Activated T-cell treated with anti-CD3 and anti-CD28 coated beads, Interleukin-2, amount 50 U/mL, for 24 hours (primary cell): ENCODE results near the gene RNF214.

Experiments used
- DNase-seq: peaks from one replicate; pipeline ENCODE4 v3.0.0-alpha.2; 2020
- H3K27ac Mint-ChIP-seq: 2 replicates; pipeline ENCODE4 v1.8.0; 2020; ENCODE audit warnings: mild to moderate bottlenecking, mixed read lengths
- H3K27me3 Mint-ChIP-seq: 2 replicates; pipeline ENCODE4 v1.8.0; 2020; ENCODE audit warnings: mixed read lengths
- H3K36me3 Mint-ChIP-seq: 2 replicates; pipeline ENCODE4 v1.8.0; 2020; ENCODE audit warnings: low read depth, mixed read lengths
- H3K4me1 Mint-ChIP-seq: 2 replicates; pipeline ENCODE4 v1.8.0; 2020; ENCODE audit warnings: low read depth, mixed read lengths
- H3K4me3 Mint-ChIP-seq: 2 replicates; pipeline ENCODE4 v1.8.0; 2020; ENCODE audit warnings: mild to moderate bottlenecking, moderate library complexity, mixed read lengths
- H3K9me3 Mint-ChIP-seq: 2 replicates; pipeline ENCODE4 v1.8.0; 2020; ENCODE audit warnings: mixed read lengths

Gene RNF214

GRCh38 chr11:117193130-117194020 lies 39.1 kb upstream of the RNF214 start:
- Mint-ChIP-seq H3K27me3 (no peaks in the 10 kb centered on the region), H3K9me3 (no peaks in the 10 kb centered on the region), H3K4me1 (no peaks in the 10 kb centered on the region), H3K36me3 (peaks cover 37% of the 10 kb centered on the region), H3K4me3 (no peak overlapping the region), H3K27ac (peak overlapping the region; percentile 16)
- DNase-seq: no peak

GRCh38 chr11:117194267-117194666 lies 38.2 kb upstream of the RNF214 start:
- Mint-ChIP-seq H3K36me3 (peaks cover 28% of the 10 kb centered on the region), H3K4me1 (no peaks in the 10 kb centered on the region), H3K4me3 (no peak overlapping the region), H3K27ac (no peak overlapping the region), H3K9me3 (no peaks in the 10 kb centered on the region), H3K27me3 (no peaks in the 10 kb centered on the region)
- no peak for DNase-seq

GRCh38 chr11:117195258-117195657 lies 37.2 kb upstream of the RNF214 start:
- Mint-ChIP-seq H3K27ac (peak overlapping the region; percentile 47), H3K4me1 (no peaks in the 10 kb centered on the region), H3K9me3 (no peaks in the 10 kb centered on the region), H3K36me3 (peaks cover 27% of the 10 kb centered on the region), H3K27me3 (no peaks in the 10 kb centered on the region), H3K4me3 (no peak overlapping the region)
- no peak for DNase-seq

GRCh38 chr11:117195761-117196160 lies 36.7 kb upstream of the RNF214 start:
- DNase-seq: no peak
- Mint-ChIP-seq H3K4me1 (no peaks in the 10 kb centered on the region), H3K4me3 (no peak overlapping the region), H3K36me3 (peaks cover 23% of the 10 kb centered on the region), H3K27ac (no peak overlapping the region), H3K9me3 (no peaks in the 10 kb centered on the region), H3K27me3 (no peaks in the 10 kb centered on the region)

GRCh38 chr11:117197006-117197405 lies 35.5 kb upstream of the RNF214 start:
- Mint-ChIP-seq H3K9me3 (no peaks in the 10 kb centered on the region), H3K27ac (no peak overlapping the region), H3K27me3 (no peaks in the 10 kb centered on the region), H3K4me1 (no peaks in the 10 kb centered on the region), H3K4me3 (no peak overlapping the region), H3K36me3 (peaks cover 20% of the 10 kb centered on the region)
- DNase-seq: no peak

GRCh38 chr11:117197516-117198456 lies 34.7 kb upstream of the RNF214 start:
- Mint-ChIP-seq H3K4me3 (no peak overlapping the region), H3K4me1 (no peaks in the 10 kb centered on the region), H3K27ac (peak overlapping the region; percentile 19), H3K36me3 (peaks cover 14% of the 10 kb centered on the region), H3K27me3 (no peaks in the 10 kb centered on the region), H3K9me3 (no peaks in the 10 kb centered on the region)
- DNase-seq: no peak

GRCh38 chr11:117198613-117199012 lies 33.9 kb upstream of the RNF214 start:
- Mint-ChIP-seq H3K9me3 (no peaks in the 10 kb centered on the region), H3K4me3 (no peak overlapping the region), H3K27me3 (no peaks in the 10 kb centered on the region), H3K36me3 (peaks cover 17% of the 10 kb centered on the region), H3K27ac (no peak overlapping the region), H3K4me1 (no peaks in the 10 kb centered on the region)
- no peak for DNase-seq

- Mint-ChIP-seq H3K27me3 (no peaks in the 10 kb centered on the region), H3K27ac (peak within 1 kb of the TSS; percentile 50), H3K9me3 (no peaks in the 10 kb centered on the region), H3K4me1 (no peaks in the 10 kb centered on the region), H3K4me3 (no peak within 1 kb of the TSS), H3K36me3 (peaks cover 24% of the 10 kb centered on the region)
- no peak for DNase-seq
Observed at GRCh38 chr11:117199053-117199915, 33.2 kb upstream of the RNF214 start, which contains the start of gene TAGLN. Gene TAGLN, plus strand, starts transcription at chr11:117199370. Its CDS starts 3,644 bp downstream, at chr11:117203014.

GRCh38 chr11:117199916-117200812 lies 32.3 kb upstream of the RNF214 start:
- no peaks in the 10 kb centered on the region for H3K4me1 Mint-ChIP-seq
- H3K36me3 Mint-ChIP-seq: peaks cover 32% of the 10 kb centered on the region
- H3K9me3 Mint-ChIP-seq: no peaks in the 10 kb centered on the region
- H3K27ac Mint-ChIP-seq: peak overlapping the region; percentile 50
- H3K27me3 Mint-ChIP-seq: no peaks in the 10 kb centered on the region
- DNase-seq: no peak
- H3K4me3 Mint-ChIP-seq: no peak overlapping the region

- DNase-seq: no peak
- Mint-ChIP-seq H3K27me3 (no peaks in the 10 kb centered on the region), H3K9me3 (no peaks in the 10 kb centered on the region), H3K4me1 (no peaks in the 10 kb centered on the region), H3K36me3 (peaks cover 41% of the 10 kb centered on the region), H3K4me3 (no peak overlapping the region), H3K27ac (peak overlapping the region; percentile 19)
Observed at GRCh38 chr11:117200813-117201657, 31.4 kb upstream of the RNF214 start.

- DNase-seq: no peak
- no peaks in the 10 kb centered on the region for H3K9me3 Mint-ChIP-seq
Observed at GRCh38 chr11:117201658-117202305, 30.7 kb upstream of the RNF214 start.

GRCh38 chr11:117202386-117203068 lies 29.9 kb upstream of the RNF214 start:
- H3K27me3 Mint-ChIP-seq: no peaks in the 10 kb centered on the region
- no peak overlapping the region for H3K4me3 Mint-ChIP-seq
- H3K27ac Mint-ChIP-seq: peak overlapping the region; percentile 55
- H3K36me3 Mint-ChIP-seq: peaks cover 41% of the 10 kb centered on the region
- DNase-seq: no peak
- H3K9me3 Mint-ChIP-seq: no peaks in the 10 kb centered on the region
- H3K4me1 Mint-ChIP-seq: no peaks in the 10 kb centered on the region

More at GRCh38 chr11:117201658-117202305, 30.7 kb upstream of the RNF214 start:
- H3K27ac Mint-ChIP-seq: peak overlapping the region; percentile 55
- H3K36me3 Mint-ChIP-seq: peaks cover 43% of the 10 kb centered on the region
- no peaks in the 10 kb centered on the region for H3K27me3 Mint-ChIP-seq
- no peaks in the 10 kb centered on the region for H3K4me1 Mint-ChIP-seq
- H3K4me3 Mint-ChIP-seq: no peak overlapping the region
